Liver (tissue), 9 donors: ENCODE data around the gene CLEC1A. TPM values are rescaled to one million over a fixed set of nuclear protein-coding genes. Genes with fewer than 3 reads are reported as not detected.
"Not testable (repeated sequence)": the region's sequence is repeated elsewhere in the genome, so short reads cannot be mapped to it uniquely, and the experiment has no call there.

Experiments
- DNase-seq: peaks from one replicate; pipeline ENCODE4 v3.0.0-alpha.2; 2017; ENCODE audit warnings: low spot score
- H3K27ac ChIP-seq, 2 donors: one replicate each; pipeline ENCODE4 v1.7.0; 2013; ENCODE audit warnings: inconsistent platforms in 2 of 2, low read length in 2 of 2, control low read depth in 1 of 2, low read depth in 1 of 2, mild to moderate bottlenecking in 1 of 2
- H3K27me3 ChIP-seq, 4 donors: one replicate each; pipeline versions ENCODE4 v1.6.1 to v1.7.0; 2013; ENCODE audit warnings: low read length in 3 of 4, inconsistent platforms in 1 of 4, mild to moderate bottlenecking in 1 of 4, moderate library complexity in 1 of 4; ENCODE audit not compliant: control insufficient read depth in 4 of 4, insufficient read depth in 4 of 4
- H3K36me3 ChIP-seq, 4 donors: one replicate each; pipeline versions ENCODE4 v1.6.1 to v1.7.0; 2013; ENCODE audit warnings: low read length in 3 of 4, mild to moderate bottlenecking in 3 of 4, low read depth in 1 of 4, moderate library complexity in 1 of 4; ENCODE audit not compliant: control insufficient read depth in 4 of 4, insufficient read depth in 3 of 4
- H3K4me1 ChIP-seq, 4 donors: one replicate each; pipeline versions ENCODE4 v1.6.1 to v1.7.0; 2013; ENCODE audit warnings: low read length in 3 of 4, mild to moderate bottlenecking in 3 of 4, moderate library complexity in 1 of 4; ENCODE audit not compliant: control insufficient read depth in 4 of 4, insufficient read depth in 4 of 4
- H3K4me3 ChIP-seq, 3 donors: one replicate each; pipeline versions ENCODE4 v1.6.1 to v1.7.0; 2013; ENCODE audit warnings: low read length in 3 of 3, control low read depth in 1 of 3, low read depth in 1 of 3, mild to moderate bottlenecking in 1 of 3
- H3K9ac ChIP-seq, 2 donors: one replicate each; pipeline ENCODE4 v1.7.0; 2013; ENCODE audit warnings: low read length in 2 of 2, mild to moderate bottlenecking in 2 of 2, moderate library complexity in 2 of 2, control low read depth in 1 of 2, low read depth in 1 of 2
- H3K9me3 ChIP-seq, 4 donors: one replicate each; pipeline versions ENCODE4 v1.6.1 to v1.7.0; 2013; ENCODE audit warnings: low read length in 3 of 4; ENCODE audit not compliant: control insufficient read depth in 4 of 4
- EGR1 ChIP-seq, 2 donors: IDR thresholded peaks; 2 replicates each; pipeline ENCODE4 v1.6.1; 2016 to 2018; ENCODE audit warnings: antibody characterized with exemption in 2 of 2, low read depth in 2 of 2
- FOXA1 ChIP-seq: IDR thresholded peaks from 2 replicates; pipeline ENCODE4 v1.6.1; 2016; ENCODE audit warnings: antibody characterized with exemption
- GABPA ChIP-seq, 2 donors: IDR thresholded peaks in 1 of 2; conservative IDR thresholded peaks in 1 of 2; 2 replicates each; pipeline ENCODE4 v1.6.1; 2016; ENCODE audit warnings: antibody characterized with exemption in 2 of 2, mild to moderate bottlenecking in 1 of 2, moderate library complexity in 1 of 2
- HNF4A ChIP-seq, 2 donors: conservative IDR thresholded peaks; 2 replicates each; pipeline ENCODE4 v1.6.1; 2016; ENCODE audit warnings: antibody characterized with exemption in 2 of 2, mild to moderate bottlenecking in 2 of 2
- HNF4G ChIP-seq: IDR thresholded peaks from 2 replicates; pipeline ENCODE4 v1.6.1; 2016; ENCODE audit warnings: antibody characterized with exemption
- JUND ChIP-seq, 2 donors: IDR thresholded peaks; 2 replicates each; pipeline ENCODE4 v1.6.1; 2016; ENCODE audit warnings: antibody characterized with exemption in 2 of 2
- NR2F2 ChIP-seq: IDR thresholded peaks from 2 replicates; pipeline ENCODE4 v1.6.1; 2016; ENCODE audit warnings: antibody characterized with exemption
- RAD21 ChIP-seq, 2 donors: IDR thresholded peaks; 2 replicates each; pipeline ENCODE4 v1.6.1; 2016; ENCODE audit warnings: antibody characterized with exemption in 2 of 2, mild to moderate bottlenecking in 2 of 2
- RXRA ChIP-seq, 2 donors: IDR thresholded peaks; 2 replicates each; pipeline ENCODE4 v1.6.1; 2017 to 2018; ENCODE audit warnings: antibody characterized with exemption in 2 of 2, mild to moderate bottlenecking in 1 of 2
- SP1 ChIP-seq: IDR thresholded peaks from 2 replicates; pipeline ENCODE4 v1.6.1; 2018; ENCODE audit warnings: antibody characterized with exemption, mild to moderate bottlenecking
- TAF1 ChIP-seq: conservative IDR thresholded peaks from 2 replicates; pipeline ENCODE4 v1.6.1; 2016; ENCODE audit warnings: antibody characterized with exemption, mild to moderate bottlenecking
- YY1 ChIP-seq: IDR thresholded peaks from 2 replicates; pipeline ENCODE4 v1.6.1; 2016; ENCODE audit warnings: antibody characterized with exemption, mild to moderate bottlenecking
- WGBS: extraction: QIAGEN DNeasy Blood & Tissue Kit; methylation state at CpG from one replicate; pipeline ENCODE4 v1.1.7; 2013; 5-methylcytosine and 5-hydroxymethylcytosine counted together
- polyA plus RNA-seq, 2 donors: library from polyadenylated mRNA; stranded (reverse) in 1 of 2; unstranded in 1 of 2; fragments of 200-250 nt in 1 of 2; fragments of >200 nt in 1 of 2; fragmentation: Nextera tagmentation in 1 of 2; extraction: Ambion mirVana in 1 of 2; gene quantifications; one replicate each; pipeline versions ENCODE4 v1.2.1 to v1.2.3, GENCODE V29; 2013 to 2015
- total RNA-seq, 2 donors: library from RNA; depleted of rRNA; stranded (reverse); fragments of >200 nt; gene quantifications; one replicate each; pipeline ENCODE4 v1.2.3, GENCODE V29; 2014
- TF ChIP-seq, protein P1 (sequence below): IDR thresholded peaks from 2 replicates; pipeline ENCODE4 v1.6.1; 2016; ENCODE audit warnings: antibody characterized with exemption
- TF ChIP-seq, protein P2 (sequence below): IDR thresholded peaks from 2 replicates; pipeline ENCODE4 v1.6.1; 2016; ENCODE audit warnings: antibody characterized with exemption, mild to moderate bottlenecking
- TF ChIP-seq, protein P3 (sequence below): IDR thresholded peaks from 2 replicates; pipeline ENCODE4 v1.6.1; 2016; ENCODE audit warnings: antibody characterized with exemption
- TF ChIP-seq, protein P4 (sequence below): IDR thresholded peaks from 2 replicates; pipeline ENCODE4 v1.6.1; 2016; ENCODE audit warnings: antibody characterized with exemption
- TF ChIP-seq, protein P5 (sequence below): fragments of 150-350 bp; IDR thresholded peaks from 2 replicates; pipeline ENCODE4 v1.5.1; 2017; ENCODE audit warnings: improper control_type of control experiment, low read depth, low read length; ENCODE audit not compliant: missing input control
- donor health status: healthy.
- donor health status: healthy.
- donor health status: healthy.
- donor health status: healthy.
- donor health status: healthy.

The CLEC1A gene
- total and polyA plus RNA-seq, 4 donors = 0.09 to 2.1 (median 1.1) TPM

DNA sequence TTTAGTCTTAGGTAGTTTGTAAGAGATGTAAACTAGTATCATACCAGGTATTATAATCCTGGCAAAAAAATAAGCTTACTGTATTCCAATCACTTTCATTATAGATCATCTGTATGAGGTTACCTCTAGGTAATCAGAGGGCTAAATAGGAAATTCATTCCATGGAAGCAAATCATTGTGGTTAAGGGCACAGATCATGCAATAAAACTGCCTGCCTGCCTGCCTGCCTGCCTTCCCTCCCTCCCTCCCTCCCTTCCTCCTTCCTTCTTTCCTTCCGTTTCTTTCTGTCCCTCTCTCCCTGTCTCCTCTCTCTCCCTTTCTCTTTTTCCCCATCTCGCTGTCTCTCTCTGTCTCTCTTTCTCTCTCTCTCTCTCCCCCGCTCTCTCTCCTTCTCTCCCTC is 71.5 kb downstream of the CLEC1A start (continued):
- TF ChIP-seq, protein P1, sequence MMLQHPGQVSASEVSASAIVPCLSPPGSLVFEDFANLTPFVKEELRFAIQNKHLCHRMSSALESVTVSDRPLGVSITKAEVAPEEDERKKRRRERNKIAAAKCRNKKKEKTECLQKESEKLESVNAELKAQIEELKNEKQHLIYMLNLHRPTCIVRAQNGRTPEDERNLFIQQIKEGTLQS = no peak
- TF ChIP-seq RXRA (IDR thresholded peaks at IDR 0.05) (no peak), TAF1 (no peak)

DNA sequence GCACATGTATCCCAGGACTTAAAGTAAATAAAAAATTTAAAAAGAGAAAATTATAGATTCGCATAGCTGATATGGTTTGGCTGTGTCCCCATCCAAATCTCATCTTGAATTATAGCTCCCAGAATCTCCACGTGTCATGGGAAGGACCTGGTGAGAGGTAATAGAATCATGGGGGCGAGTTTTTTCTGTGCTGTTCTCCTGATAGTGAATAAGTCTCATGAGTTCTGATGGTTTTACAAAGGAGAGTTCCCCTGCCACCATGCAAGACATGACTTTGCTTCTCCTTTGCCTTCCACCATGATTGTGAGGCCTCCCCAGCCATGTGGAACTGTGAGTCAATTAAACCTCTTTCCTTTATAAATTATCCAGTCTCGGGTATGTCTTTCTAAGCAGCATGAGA is 72.1 kb downstream of the CLEC1A start:
- not testable (repeated sequence) for H3K9me3 ChIP-seq, H3K4me3 ChIP-seq, DNase-seq, H3K4me1 ChIP-seq, H3K27me3 ChIP-seq, H3K27ac ChIP-seq, H3K9ac ChIP-seq, H3K36me3 ChIP-seq
- WGBS = 88% methylated on average over 4 of the region's 4 CpGs

DNA sequence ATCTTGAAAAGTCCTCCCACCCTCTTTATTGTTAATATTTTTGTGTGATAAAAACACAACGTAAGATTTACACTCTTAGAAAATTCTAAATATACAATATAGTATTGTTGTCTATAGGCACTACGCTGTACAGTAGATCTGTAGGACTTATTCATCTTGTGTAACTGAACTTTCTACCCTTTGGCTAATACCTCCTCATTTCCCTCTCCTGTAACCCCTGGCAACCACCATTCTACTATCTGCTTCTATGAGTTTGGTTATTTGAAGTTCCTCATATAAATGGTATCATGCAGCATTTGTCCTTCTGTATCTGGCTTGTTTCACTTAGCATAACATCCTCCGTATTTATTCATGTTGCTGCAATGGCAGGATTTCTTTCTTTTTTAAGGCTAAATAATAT is 73.5 kb downstream of the CLEC1A start:
- no peak for DNase-seq
- Histone ChIP-seq H3K9ac (no peak overlapping the region), H3K4me1 (no peaks in the 10 kb centered on the region), H3K27me3 (no peaks in the 10 kb centered on the region), H3K9me3 (no peaks in the 10 kb centered on the region), H3K36me3 (no peaks in the 10 kb centered on the region), H3K4me3 (no peak overlapping the region), H3K27ac (no peak overlapping the region)
- WGBS = 92% methylated on average over 3 of the region's 3 CpGs
- TF ChIP-seq, protein P2, sequence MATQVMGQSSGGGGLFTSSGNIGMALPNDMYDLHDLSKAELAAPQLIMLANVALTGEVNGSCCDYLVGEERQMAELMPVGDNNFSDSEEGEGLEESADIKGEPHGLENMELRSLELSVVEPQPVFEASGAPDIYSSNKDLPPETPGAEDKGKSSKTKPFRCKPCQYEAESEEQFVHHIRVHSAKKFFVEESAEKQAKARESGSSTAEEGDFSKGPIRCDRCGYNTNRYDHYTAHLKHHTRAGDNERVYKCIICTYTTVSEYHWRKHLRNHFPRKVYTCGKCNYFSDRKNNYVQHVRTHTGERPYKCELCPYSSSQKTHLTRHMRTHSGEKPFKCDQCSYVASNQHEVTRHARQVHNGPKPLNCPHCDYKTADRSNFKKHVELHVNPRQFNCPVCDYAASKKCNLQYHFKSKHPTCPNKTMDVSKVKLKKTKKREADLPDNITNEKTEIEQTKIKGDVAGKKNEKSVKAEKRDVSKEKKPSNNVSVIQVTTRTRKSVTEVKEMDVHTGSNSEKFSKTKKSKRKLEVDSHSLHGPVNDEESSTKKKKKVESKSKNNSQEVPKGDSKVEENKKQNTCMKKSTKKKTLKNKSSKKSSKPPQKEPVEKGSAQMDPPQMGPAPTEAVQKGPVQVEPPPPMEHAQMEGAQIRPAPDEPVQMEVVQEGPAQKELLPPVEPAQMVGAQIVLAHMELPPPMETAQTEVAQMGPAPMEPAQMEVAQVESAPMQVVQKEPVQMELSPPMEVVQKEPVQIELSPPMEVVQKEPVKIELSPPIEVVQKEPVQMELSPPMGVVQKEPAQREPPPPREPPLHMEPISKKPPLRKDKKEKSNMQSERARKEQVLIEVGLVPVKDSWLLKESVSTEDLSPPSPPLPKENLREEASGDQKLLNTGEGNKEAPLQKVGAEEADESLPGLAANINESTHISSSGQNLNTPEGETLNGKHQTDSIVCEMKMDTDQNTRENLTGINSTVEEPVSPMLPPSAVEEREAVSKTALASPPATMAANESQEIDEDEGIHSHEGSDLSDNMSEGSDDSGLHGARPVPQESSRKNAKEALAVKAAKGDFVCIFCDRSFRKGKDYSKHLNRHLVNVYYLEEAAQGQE = no peak
- TF ChIP-seq, protein P1 = no peak
- TF ChIP-seq GABPA (IDR thresholded peaks at IDR 0.05 in 1 of 2, conservative IDR thresholded peaks at IDR 0.05 in 1 of 2) (no peak), HNF4A (conservative IDR thresholded peaks at IDR 0.05) (no peak), JUND (IDR thresholded peaks at IDR 0.05) (no peak), EGR1 (IDR thresholded peaks at IDR 0.05; ENCODE audit: low read depth in 2 of 2) (no peak), SP1 (no peak), FOXA1 (no peak), RAD21 (IDR thresholded peaks at IDR 0.05) (no peak), TAF1 (no peak), YY1 (no peak), RXRA (IDR thresholded peaks at IDR 0.05) (no peak), NR2F2 (no peak), HNF4G (no peak)
- TF ChIP-seq, protein P3, sequence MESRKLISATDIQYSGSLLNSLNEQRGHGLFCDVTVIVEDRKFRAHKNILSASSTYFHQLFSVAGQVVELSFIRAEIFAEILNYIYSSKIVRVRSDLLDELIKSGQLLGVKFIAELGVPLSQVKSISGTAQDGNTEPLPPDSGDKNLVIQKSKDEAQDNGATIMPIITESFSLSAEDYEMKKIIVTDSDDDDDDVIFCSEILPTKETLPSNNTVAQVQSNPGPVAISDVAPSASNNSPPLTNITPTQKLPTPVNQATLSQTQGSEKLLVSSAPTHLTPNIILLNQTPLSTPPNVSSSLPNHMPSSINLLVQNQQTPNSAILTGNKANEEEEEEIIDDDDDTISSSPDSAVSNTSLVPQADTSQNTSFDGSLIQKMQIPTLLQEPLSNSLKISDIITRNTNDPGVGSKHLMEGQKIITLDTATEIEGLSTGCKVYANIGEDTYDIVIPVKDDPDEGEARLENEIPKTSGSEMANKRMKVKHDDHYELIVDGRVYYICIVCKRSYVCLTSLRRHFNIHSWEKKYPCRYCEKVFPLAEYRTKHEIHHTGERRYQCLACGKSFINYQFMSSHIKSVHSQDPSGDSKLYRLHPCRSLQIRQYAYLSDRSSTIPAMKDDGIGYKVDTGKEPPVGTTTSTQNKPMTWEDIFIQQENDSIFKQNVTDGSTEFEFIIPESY = no peak
- TF ChIP-seq, protein P4, sequence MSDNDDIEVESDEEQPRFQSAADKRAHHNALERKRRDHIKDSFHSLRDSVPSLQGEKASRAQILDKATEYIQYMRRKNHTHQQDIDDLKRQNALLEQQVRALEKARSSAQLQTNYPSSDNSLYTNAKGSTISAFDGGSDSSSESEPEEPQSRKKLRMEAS = no peak
- TF ChIP-seq, protein P5, sequence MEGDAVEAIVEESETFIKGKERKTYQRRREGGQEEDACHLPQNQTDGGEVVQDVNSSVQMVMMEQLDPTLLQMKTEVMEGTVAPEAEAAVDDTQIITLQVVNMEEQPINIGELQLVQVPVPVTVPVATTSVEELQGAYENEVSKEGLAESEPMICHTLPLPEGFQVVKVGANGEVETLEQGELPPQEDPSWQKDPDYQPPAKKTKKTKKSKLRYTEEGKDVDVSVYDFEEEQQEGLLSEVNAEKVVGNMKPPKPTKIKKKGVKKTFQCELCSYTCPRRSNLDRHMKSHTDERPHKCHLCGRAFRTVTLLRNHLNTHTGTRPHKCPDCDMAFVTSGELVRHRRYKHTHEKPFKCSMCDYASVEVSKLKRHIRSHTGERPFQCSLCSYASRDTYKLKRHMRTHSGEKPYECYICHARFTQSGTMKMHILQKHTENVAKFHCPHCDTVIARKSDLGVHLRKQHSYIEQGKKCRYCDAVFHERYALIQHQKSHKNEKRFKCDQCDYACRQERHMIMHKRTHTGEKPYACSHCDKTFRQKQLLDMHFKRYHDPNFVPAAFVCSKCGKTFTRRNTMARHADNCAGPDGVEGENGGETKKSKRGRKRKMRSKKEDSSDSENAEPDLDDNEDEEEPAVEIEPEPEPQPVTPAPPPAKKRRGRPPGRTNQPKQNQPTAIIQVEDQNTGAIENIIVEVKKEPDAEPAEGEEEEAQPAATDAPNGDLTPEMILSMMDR = no peak
